Parathyroid adenoma (tissue), 2 donors: ENCODE measurements around the gene SLAMF1.
A peak's percentile ranks its signal among the peaks of the same experiment; 100 is the strongest.
"Not testable (repeated sequence)": the region's sequence is repeated elsewhere in the genome, so short reads cannot be mapped to it uniquely, and the experiment has no call there.

Source experiments
- H2AFZ ChIP-seq: fragments of 300-600 bp; sonication (generic); one replicate; pipeline ENCODE4 v1.7.0; 2017; ENCODE audit warnings: antibody characterized with exemption, mild to moderate bottlenecking
- H3K27ac ChIP-seq: fragments of 300-600 bp; sonication (generic); one replicate; pipeline ENCODE4 v1.7.0; 2017
- H3K27me3 ChIP-seq: fragments of 300-600 bp; sonication (generic); one replicate; pipeline ENCODE4 v1.7.0; 2017; ENCODE audit warnings: low read length; ENCODE audit not compliant: control insufficient read depth, insufficient read depth
- H3K36me3 ChIP-seq: fragments of 300-600 bp; sonication (generic); one replicate; pipeline ENCODE4 v1.7.0; 2017; ENCODE audit warnings: low read length; ENCODE audit not compliant: control insufficient read depth, insufficient read depth
- H3K4me1 ChIP-seq: fragments of 300-600 bp; sonication (generic); one replicate; pipeline ENCODE4 v1.7.0; 2017; ENCODE audit warnings: control low read depth
- H3K4me2 ChIP-seq: fragments of 300-600 bp; sonication (generic); one replicate; pipeline ENCODE4 v1.7.0; 2017; ENCODE audit warnings: low read length
- H3K4me3 ChIP-seq: fragments of 300-600 bp; sonication (generic); one replicate; pipeline ENCODE4 v1.7.0; 2017; ENCODE audit warnings: low read depth, low read length
- H3K79me2 ChIP-seq: fragments of 300-600 bp; sonication (generic); one replicate; pipeline ENCODE4 v1.7.0; 2017; ENCODE audit warnings: control low read depth
- H3K9ac ChIP-seq: fragments of 300-600 bp; sonication (generic); one replicate; pipeline ENCODE4 v1.7.0; 2017; ENCODE audit warnings: mild to moderate bottlenecking
- H3K9me3 ChIP-seq: fragments of 300-600 bp; sonication (generic); one replicate; pipeline ENCODE4 v1.7.0; 2017; ENCODE audit warnings: low read length; ENCODE audit not compliant: control insufficient read depth
- CTCF ChIP-seq: fragments of 300-600 bp; sonication (generic); IDR thresholded peaks from one replicate; pipeline ENCODE4 v1.7.0; 2017; ENCODE audit warnings: antibody characterized with exemption, mild to moderate bottlenecking
- donor health status: primary hyperparathyroidism.

The SLAMF1 gene

DNA sequence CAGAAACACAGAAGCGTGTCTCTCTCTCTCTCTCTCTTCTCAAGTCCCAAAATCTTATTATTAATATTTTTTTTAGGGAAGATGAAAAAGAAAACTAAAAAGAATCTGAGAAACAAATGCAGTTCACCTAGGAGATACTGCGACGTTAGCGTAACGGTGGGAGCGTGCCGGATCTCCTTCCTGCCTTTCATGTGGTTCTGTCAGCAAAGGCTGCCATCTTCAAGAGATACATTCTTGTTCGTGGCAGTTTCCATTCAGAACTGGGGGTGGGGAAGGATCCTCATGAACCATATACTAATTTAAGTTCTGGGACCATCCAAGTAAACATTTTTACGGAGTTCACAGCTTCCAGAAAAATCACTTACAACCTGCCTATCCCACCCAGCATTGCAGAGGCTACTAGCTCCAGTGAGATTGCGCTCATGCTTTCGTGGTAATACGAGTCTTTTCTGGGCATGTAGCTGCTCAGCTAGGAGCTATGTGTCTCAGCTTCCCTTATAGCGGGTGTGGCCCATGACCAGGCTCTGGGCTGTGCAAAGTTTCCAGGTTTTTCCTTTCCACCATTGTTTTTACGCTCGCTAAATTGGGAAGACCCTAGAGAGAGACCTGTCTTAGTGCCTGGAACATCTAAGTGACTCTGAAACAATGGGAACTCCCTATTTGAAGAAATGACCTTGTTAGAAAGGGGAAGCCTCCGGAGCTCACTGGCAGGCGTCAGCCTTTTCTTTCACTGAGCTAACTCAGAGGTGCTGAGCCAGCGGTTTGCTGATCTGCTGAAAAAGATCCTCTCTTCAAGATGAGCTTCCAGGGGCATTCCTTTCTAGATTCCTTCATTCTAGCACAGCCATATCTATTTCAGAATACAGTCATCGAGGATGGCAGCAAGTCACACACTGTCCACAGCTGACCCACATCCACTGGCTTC lies 17.3 kb downstream of the SLAMF1 start:
- Histone ChIP-seq H3K27me3 (no peaks in the 10 kb centered on the region), H3K27ac (no peak overlapping the region), H3K4me1 (peaks cover 4% of the 10 kb centered on the region), H3K36me3 (no peaks in the 10 kb centered on the region), H3K79me2 (no peaks in the 10 kb centered on the region), H3K4me3 (no peak overlapping the region), H2AFZ (peak overlapping the region; percentile 38), H3K9ac (no peak overlapping the region), H3K4me2 (no peak overlapping the region), H3K9me3 (no peaks in the 10 kb centered on the region)
- no peak for TF ChIP-seq CTCF

- H3K27ac ChIP-seq = no peak overlapping the region
- no peaks in the 10 kb centered on the region for H3K36me3 ChIP-seq
- no peak overlapping the region for H2AFZ ChIP-seq
- H3K4me1 ChIP-seq = peaks cover 4% of the 10 kb centered on the region
- TF ChIP-seq CTCF = no peak
- H3K9me3 ChIP-seq = no peaks in the 10 kb centered on the region
- no peak overlapping the region for H3K9ac ChIP-seq
- no peak overlapping the region for H3K4me3 ChIP-seq
- H3K27me3 ChIP-seq = no peaks in the 10 kb centered on the region
- H3K4me2 ChIP-seq = no peak overlapping the region
- H3K79me2 ChIP-seq = no peaks in the 10 kb centered on the region
Observed at GRCh38 chr1:160628799-160629263, 18.0 kb downstream of the SLAMF1 start.

DNA sequence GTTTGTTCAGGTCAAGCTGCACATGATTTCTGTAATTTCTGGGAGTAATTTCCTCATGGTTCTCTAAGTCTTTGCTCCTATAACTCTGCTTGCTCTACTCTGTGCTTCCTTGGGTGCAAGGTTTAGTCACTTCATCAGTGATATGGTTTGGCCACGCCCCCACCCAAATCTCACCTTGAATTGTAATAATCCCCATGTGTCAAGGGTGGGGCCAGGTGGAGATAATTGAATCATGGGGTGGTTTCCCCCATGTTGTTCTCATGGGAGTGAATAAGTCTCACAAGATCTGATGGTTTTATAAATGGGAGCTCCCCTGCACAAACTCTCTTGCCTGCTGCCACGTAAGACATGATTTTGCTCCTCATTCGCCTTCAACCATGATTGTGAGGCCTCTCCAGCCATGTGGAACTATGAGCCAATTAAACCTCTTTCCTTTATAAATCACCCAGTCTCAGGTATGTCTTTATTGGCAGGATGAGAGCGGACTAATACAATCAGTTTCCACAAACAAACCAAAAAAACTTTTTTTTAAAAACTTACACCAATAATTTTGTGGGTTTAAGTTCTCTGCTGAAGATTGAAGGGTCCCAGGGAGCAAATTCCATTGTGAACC lies 19.1 kb downstream of the SLAMF1 start:
- H3K79me2 ChIP-seq, H3K9me3 ChIP-seq, H2AFZ ChIP-seq, H3K36me3 ChIP-seq, H3K4me3 ChIP-seq, H3K27me3 ChIP-seq, H3K4me1 ChIP-seq, H3K4me2 ChIP-seq, H3K9ac ChIP-seq, H3K27ac ChIP-seq: not testable (repeated sequence)

- no peaks in the 10 kb centered on the region for H3K36me3 ChIP-seq
- no peaks in the 10 kb centered on the region for H3K9me3 ChIP-seq
- TF ChIP-seq CTCF = no peak
- no peak overlapping the region for H3K4me3 ChIP-seq
- H3K4me2 ChIP-seq = no peak overlapping the region
- no peak overlapping the region for H3K9ac ChIP-seq
- H3K27me3 ChIP-seq = no peaks in the 10 kb centered on the region
- H3K27ac ChIP-seq = no peak overlapping the region
- H2AFZ ChIP-seq = no peak overlapping the region
- H3K4me1 ChIP-seq = peaks cover 4% of the 10 kb centered on the region
- no peaks in the 10 kb centered on the region for H3K79me2 ChIP-seq
Observed at GRCh38 chr1:160626509-160627342, 20.1 kb downstream of the SLAMF1 start.
